Vagina (tissue), 2 donors: ENCODE measurements around the gene GPR65.

ENCODE experiments used
- POLR2A ChIP-seq, 2 donors: fragments of 450-650 bp; IDR thresholded peaks; one replicate each; pipeline ENCODE4 v1.6.1; 2017; ENCODE audit warnings: antibody characterized with exemption in 2 of 2, mild to moderate bottlenecking in 2 of 2, moderate library complexity in 2 of 2
- POLR2AphosphoS5 ChIP-seq, 2 donors: sonication (generic); formaldehyde crosslinking; IDR thresholded peaks; one replicate each; pipeline ENCODE4 v1.9.0; 2017; ENCODE audit warnings: antibody characterized with exemption in 2 of 2, mild to moderate bottlenecking in 2 of 2, low read depth in 1 of 2; ENCODE audit not compliant: insufficient read depth in 1 of 2
- TF ChIP-seq, protein P1 (sequence below), 3 experiments: fragments of 450-650 bp in 2 of 3; fragments of 200-600 bp in 1 of 3; sonication (generic) in 1 of 3; IDR thresholded peaks; one replicate each; pipeline ENCODE4 v1.5.1; 2017 to 2019; ENCODE audit warnings: antibody characterized with exemption in 3 of 3, mild to moderate bottlenecking in 2 of 3, moderate library complexity in 2 of 3

DNA sequence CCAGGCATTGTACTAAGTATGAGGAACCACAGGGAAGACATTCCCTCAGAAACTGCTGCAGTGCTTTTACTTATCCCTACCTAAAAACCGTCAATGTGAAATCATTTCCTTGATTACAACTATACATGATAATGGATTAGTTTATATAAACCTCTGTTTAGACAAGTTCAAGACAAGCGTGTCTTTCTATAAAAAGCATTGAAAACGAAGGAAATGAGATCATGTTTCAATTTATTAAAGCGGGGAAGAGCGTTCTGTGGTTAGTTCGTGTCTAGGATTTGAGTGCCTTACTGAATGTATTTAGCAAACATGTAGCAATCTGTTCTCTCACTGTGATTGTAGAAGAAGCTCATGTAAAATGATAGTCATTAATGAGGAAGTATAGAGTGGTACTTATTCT, 49.4 kb upstream of the GPR65 start:
- no peak for TF ChIP-seq POLR2A (IDR thresholded peaks at IDR 0.05)
- TF ChIP-seq, protein P1, sequence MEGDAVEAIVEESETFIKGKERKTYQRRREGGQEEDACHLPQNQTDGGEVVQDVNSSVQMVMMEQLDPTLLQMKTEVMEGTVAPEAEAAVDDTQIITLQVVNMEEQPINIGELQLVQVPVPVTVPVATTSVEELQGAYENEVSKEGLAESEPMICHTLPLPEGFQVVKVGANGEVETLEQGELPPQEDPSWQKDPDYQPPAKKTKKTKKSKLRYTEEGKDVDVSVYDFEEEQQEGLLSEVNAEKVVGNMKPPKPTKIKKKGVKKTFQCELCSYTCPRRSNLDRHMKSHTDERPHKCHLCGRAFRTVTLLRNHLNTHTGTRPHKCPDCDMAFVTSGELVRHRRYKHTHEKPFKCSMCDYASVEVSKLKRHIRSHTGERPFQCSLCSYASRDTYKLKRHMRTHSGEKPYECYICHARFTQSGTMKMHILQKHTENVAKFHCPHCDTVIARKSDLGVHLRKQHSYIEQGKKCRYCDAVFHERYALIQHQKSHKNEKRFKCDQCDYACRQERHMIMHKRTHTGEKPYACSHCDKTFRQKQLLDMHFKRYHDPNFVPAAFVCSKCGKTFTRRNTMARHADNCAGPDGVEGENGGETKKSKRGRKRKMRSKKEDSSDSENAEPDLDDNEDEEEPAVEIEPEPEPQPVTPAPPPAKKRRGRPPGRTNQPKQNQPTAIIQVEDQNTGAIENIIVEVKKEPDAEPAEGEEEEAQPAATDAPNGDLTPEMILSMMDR (IDR thresholded peaks at IDR 0.05), result no peak
- TF ChIP-seq POLR2AphosphoS5 (IDR thresholded peaks at IDR 0.05; ENCODE audit: insufficient read depth in 1 of 2, low read depth in 1 of 2), result no peak
